Keratinocyte (primary cell): ENCODE measurements around the gene NDRG3.

Experiments used
- CTCF ChIP-seq, 3 experiments: IDR thresholded peaks in 1 of 3; conservative IDR thresholded peaks in 1 of 3; optimal IDR thresholded peaks in 1 of 3; 2 replicates in 2 of 3; 3 replicates in 1 of 3; pipeline versions ENCODE3 to v1.5.1; 2011; ENCODE audit warnings: low read length in 3 of 3, mild to moderate bottlenecking in 3 of 3, moderate library complexity in 2 of 3, control low read depth in 1 of 3, inconsistent platforms in 1 of 3; ENCODE audit not compliant: insufficient read depth in 2 of 3; ENCODE audit errors: extremely low read depth in 1 of 3
- EZH2 ChIP-seq: IDR thresholded peaks from one replicate; pipeline ENCODE4 v1.6.1; 2012; ENCODE audit warnings: inconsistent platforms, mild to moderate bottlenecking, low read length, moderate library complexity

- TF ChIP-seq CTCF (optimal IDR thresholded peaks at IDR 0.05 in 1 of 3, IDR thresholded peaks at IDR 0.05 in 1 of 3, conservative IDR thresholded peaks at IDR 0.05 in 1 of 3; ENCODE audit: extremely low read depth in 1 of 3, insufficient read depth in 2 of 3, low read length in 3 of 3) (no peak), EZH2 (no peak)
Measured at GRCh38 chr20:36777576-36777975, 31.7 kb upstream of the NDRG3 start.
